Measurements from ENCODE around the gene ST3GAL4. TPM values are rescaled to one million over a fixed set of nuclear protein-coding genes. Genes with fewer than 3 reads are reported as not detected.

ST3GAL4 gene
- total and polyA plus RNA-seq, 10 of the 15 experiments (the other 5 are each of a cell fraction or from before 2014, with no cell fraction given): 3.8 to 8.1 (median 6.5) TPM; not detected in 2

GRCh38 chr11:126317432-126317755 lies 38.1 kb upstream of the ST3GAL4 start (continued):
- TF ChIP-seq LARP7 (IDR thresholded peaks at IDR 0.05) (no peak), EGR1 (IDR thresholded peaks at IDR 0.05; ENCODE audit: borderline replicate concordance in 1 of 2, low read depth in 2 of 2, low read length in 2 of 2) (no peak), YY1 (IDR thresholded peaks at IDR 0.05; ENCODE audit: low read depth, low read length) (peak; percentile 15; the same call in 1 of the 2 replicates)

- no peak for DNase-seq (ENCODE audit: low read depth, low spot score)
- WGBS (ENCODE audit: insufficient coverage, insufficient replicate concordance, low lambda C conversion rate, missing lambda C conversion rate): 92% methylated on average over 14 of the region's 14 CpGs
- SMC1A ChIA-PET (ENCODE audit: uncharacterized antibody, unreplicated experiment): interaction anchor here (0.6 to 2.6 kb wide), 7 partner anchors 8 to 423 kb away, joined by 3 to 13 read pairs (median 8); no protein-coding TSS in a partner anchor
- TF ChIP-seq ZNF622 (IDR thresholded peaks at IDR 0.05) (no peak), CBFB (IDR thresholded peaks at IDR 0.05; ENCODE audit: low read depth) (no peak), ASH2L (IDR thresholded peaks at IDR 0.05; ENCODE audit: borderline replicate concordance, low read depth) (no peak), POU2F2 (IDR thresholded peaks at IDR 0.05; ENCODE audit: borderline replicate concordance, low read depth, low read length) (no peak), STAT3 (IDR thresholded peaks at IDR 0.05; ENCODE audit: low read depth, low read length) (no peak), BMI1 (IDR thresholded peaks at IDR 0.05; ENCODE audit: borderline replicate concordance) (no peak), CBX3 (IDR thresholded peaks at IDR 0.05; ENCODE audit: borderline replicate concordance, low read depth) (no peak), BRCA1 (IDR thresholded peaks at IDR 0.05; ENCODE audit: low read depth, low read length) (no peak), CHD2 (IDR thresholded peaks at IDR 0.05; ENCODE audit: borderline replicate concordance, low read depth, low read length) (no peak), CREB1 (IDR thresholded peaks at IDR 0.05; ENCODE audit: low read depth) (no peak), RBBP5 (conservative IDR thresholded peaks at IDR 0.05) (no peak), JUND (IDR thresholded peaks at IDR 0.05; ENCODE audit: low read depth, low read length) (no peak), TBL1XR1 (IDR thresholded peaks at IDR 0.05; ENCODE audit: low read depth, low read length) (no peak), EZH2 (IDR thresholded peaks at IDR 0.05; ENCODE audit: borderline replicate concordance, control insufficient read depth, low read depth, low read length) (no peak)
- TF ChIP-seq, protein P1, sequence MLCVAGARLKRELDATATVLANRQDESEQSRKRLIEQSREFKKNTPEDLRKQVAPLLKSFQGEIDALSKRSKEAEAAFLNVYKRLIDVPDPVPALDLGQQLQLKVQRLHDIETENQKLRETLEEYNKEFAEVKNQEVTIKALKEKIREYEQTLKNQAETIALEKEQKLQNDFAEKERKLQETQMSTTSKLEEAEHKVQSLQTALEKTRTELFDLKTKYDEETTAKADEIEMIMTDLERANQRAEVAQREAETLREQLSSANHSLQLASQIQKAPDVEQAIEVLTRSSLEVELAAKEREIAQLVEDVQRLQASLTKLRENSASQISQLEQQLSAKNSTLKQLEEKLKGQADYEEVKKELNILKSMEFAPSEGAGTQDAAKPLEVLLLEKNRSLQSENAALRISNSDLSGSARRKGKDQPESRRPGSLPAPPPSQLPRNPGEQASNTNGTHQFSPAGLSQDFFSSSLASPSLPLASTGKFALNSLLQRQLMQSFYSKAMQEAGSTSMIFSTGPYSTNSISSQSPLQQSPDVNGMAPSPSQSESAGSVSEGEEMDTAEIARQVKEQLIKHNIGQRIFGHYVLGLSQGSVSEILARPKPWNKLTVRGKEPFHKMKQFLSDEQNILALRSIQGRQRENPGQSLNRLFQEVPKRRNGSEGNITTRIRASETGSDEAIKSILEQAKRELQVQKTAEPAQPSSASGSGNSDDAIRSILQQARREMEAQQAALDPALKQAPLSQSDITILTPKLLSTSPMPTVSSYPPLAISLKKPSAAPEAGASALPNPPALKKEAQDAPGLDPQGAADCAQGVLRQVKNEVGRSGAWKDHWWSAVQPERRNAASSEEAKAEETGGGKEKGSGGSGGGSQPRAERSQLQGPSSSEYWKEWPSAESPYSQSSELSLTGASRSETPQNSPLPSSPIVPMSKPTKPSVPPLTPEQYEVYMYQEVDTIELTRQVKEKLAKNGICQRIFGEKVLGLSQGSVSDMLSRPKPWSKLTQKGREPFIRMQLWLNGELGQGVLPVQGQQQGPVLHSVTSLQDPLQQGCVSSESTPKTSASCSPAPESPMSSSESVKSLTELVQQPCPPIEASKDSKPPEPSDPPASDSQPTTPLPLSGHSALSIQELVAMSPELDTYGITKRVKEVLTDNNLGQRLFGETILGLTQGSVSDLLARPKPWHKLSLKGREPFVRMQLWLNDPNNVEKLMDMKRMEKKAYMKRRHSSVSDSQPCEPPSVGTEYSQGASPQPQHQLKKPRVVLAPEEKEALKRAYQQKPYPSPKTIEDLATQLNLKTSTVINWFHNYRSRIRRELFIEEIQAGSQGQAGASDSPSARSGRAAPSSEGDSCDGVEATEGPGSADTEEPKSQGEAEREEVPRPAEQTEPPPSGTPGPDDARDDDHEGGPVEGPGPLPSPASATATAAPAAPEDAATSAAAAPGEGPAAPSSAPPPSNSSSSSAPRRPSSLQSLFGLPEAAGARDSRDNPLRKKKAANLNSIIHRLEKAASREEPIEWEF (IDR thresholded peaks at IDR 0.05; ENCODE audit: insufficient replicate concordance, low read depth, low read length): no peak
- Histone ChIP-seq H3K79me2 (ENCODE audit: control insufficient read depth, insufficient read depth, low read length) (peaks cover 7% of the 10 kb centered on the region), H4K20me1 (ENCODE audit: control insufficient read depth, insufficient read depth) (peaks cover 3% of the 10 kb centered on the region; the same call in 1 of the 2 replicates), H3K36me3 (ENCODE audit: control insufficient read depth in 2 of 2, insufficient read depth in 2 of 2, low read length in 1 of 2) (peaks cover 0 to 7% of the 10 kb centered on the region in 2 experiments), H3K4me1 (ENCODE audit: control insufficient read depth, insufficient read depth, low read length) (peaks cover 34% of the 10 kb centered on the region), H3K9me3 (replicated peaks; ENCODE audit: control insufficient read depth, insufficient read depth, low read length) (no peaks in the 10 kb centered on the region; the same call in none of the 3 replicates), H3K27ac (ENCODE audit: control insufficient read depth, insufficient read depth) (peak overlapping the region; percentile 71), H3K9ac (ENCODE audit: control insufficient read depth, insufficient read depth, low read length) (peak overlapping the region; percentile 48), H3K4me2 (ENCODE audit: control insufficient read depth, insufficient read depth) (peak overlapping the region; percentile 71), H3K4me3 (0 out of 2 replicates have a peak overlapping the region, but pooled peaks have one; percentile 6), H2AFZ (ENCODE audit: control insufficient read depth, low read depth, low read length) (no peak overlapping the region), H3K27me3 (replicated peaks in 1 of 2; ENCODE audit: control insufficient read depth in 2 of 2, insufficient read depth in 2 of 2, low read length in 1 of 2) (no peaks in the 10 kb centered on the region)
- in situ Hi-C loops (cut with MboI) (no loop called here), intact Hi-C loops (cut with micrococcal nuclease; ENCODE audit: unreplicated experiment) (loop anchor here (10.0 kb wide), 3 partner anchors 387 to 667 kb away; no protein-coding TSS in a partner anchor)
- FAIRE-seq: no peak
- POLR2A ChIA-PET: no interaction called here
- peak; percentile 62 for ATAC-seq
- no TSS peak for BruUV-seq (replicated peaks)
- CTCF ChIA-PET: interaction anchor here (0.8 to 5.3 kb wide), 5 partner anchors 8 to 167 kb away, joined by 3 to 31 read pairs (median 3); no protein-coding TSS in a partner anchor
- RAD21 ChIA-PET (ENCODE audit: unreplicated experiment): interaction anchor here (1.2 to 2.5 kb wide), 4 partner anchors 8 to 166 kb away, joined by 3 to 11 read pairs (median 8); partner anchors contain the start of gene DCPS
These were observed 37.5 kb upstream of the ST3GAL4 start for GRCh38 chr11:126317756-126318573.

All from GM12878 (cell line).